WTC11 (cell line): ENCODE results near the gene USF2.

Experiments
- CTCF ChIP-seq: fragments of 200-600 bp; IDR thresholded peaks from 2 replicates; pipeline ENCODE4 v1.8.0; 2022; ENCODE audit warnings: antibody characterized with exemption
- MAX ChIP-seq: sonication (generic); formaldehyde crosslinking; IDR thresholded peaks from 2 replicates; pipeline ENCODE4 v1.8.0; 2022; ENCODE audit warnings: mild to moderate bottlenecking, missing genetic modification reagents
- NR2C2 ChIP-seq: sonication (generic); formaldehyde crosslinking; IDR thresholded peaks from 2 replicates; pipeline ENCODE4 v1.8.0; 2022; ENCODE audit warnings: mild to moderate bottlenecking, missing genetic modification reagents
- ZNF425 ChIP-seq: fragments of 250-450 bp; sonication (Bioruptor Pico); conservative IDR thresholded peaks from 2 replicates; pipeline ENCODE4 v1.9.0; 2021; ENCODE audit warnings: mild to moderate bottlenecking

- no peak for TF ChIP-seq MAX
- TF ChIP-seq CTCF, result no peak
- no peak for TF ChIP-seq NR2C2
- TF ChIP-seq ZNF425 (CRISPR knock-in tag), result no peak
Observed at GRCh38 chr19:35314858-35315470, 46.2 kb downstream of the USF2 start.
